GM06990 (cell line): ENCODE measurements around the gene SIAH3.

Source experiments
- DNase-seq: peaks from one replicate; pipeline ENCODE4 v3.0.0-alpha.2; 2011; ENCODE audit not compliant: insufficient read length; ENCODE audit errors: extremely low read depth
- H3K27me3 ChIP-seq: replicated peaks from 2 replicates; pipeline ENCODE4 v1.6.0; 2011; ENCODE audit warnings: low read length; ENCODE audit not compliant: control insufficient read depth, insufficient read depth
- H3K36me3 ChIP-seq: 2 replicates; pipeline ENCODE4 v1.5.1; 2011; ENCODE audit warnings: low read length; ENCODE audit not compliant: control insufficient read depth, insufficient read depth
- H3K4me3 ChIP-seq: replicated peaks from 2 replicates; pipeline ENCODE4 v1.5.1; 2011; ENCODE audit warnings: low read depth, mild to moderate bottlenecking, control low read depth, low read length
- CTCF ChIP-seq: IDR thresholded peaks from 2 replicates; pipeline ENCODE4 v1.5.1; 2011; ENCODE audit warnings: low read length, control low read depth, mild to moderate bottlenecking, inconsistent platforms; ENCODE audit not compliant: insufficient read depth, poor library complexity, severe bottlenecking

The SIAH3 gene

DNA sequence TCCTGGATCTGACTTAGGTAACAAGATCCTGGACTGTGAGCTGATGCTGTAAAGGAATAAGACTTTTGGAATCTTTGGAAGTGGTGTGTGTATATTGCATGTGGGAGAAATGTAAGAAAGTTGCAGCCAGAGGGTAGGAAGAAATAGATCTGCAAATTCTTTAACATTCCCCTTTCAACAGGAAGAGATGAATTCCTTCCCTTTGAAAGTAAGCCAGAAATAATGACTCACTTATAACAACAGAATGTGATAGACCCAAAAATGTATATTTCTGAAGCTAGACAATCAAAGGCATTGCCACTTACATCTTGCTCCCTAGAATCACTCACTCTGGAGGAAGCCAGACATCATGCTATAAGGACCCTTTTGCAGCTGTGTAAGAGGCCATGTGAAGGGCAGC is 9.8 kb upstream of the SIAH3 start:
- DNase-seq: no peak
- Histone ChIP-seq H3K4me3 (no peak overlapping the region), H3K27me3 (no peaks in the 10 kb centered on the region; the same call in none of the 2 replicates), H3K36me3 (no peaks in the 10 kb centered on the region)
- no peak for TF ChIP-seq CTCF

- TF ChIP-seq CTCF: no peak
- H3K27me3 ChIP-seq: no peaks in the 10 kb centered on the region; the same call in none of the 2 replicates
- no peak for DNase-seq
- no peaks in the 10 kb centered on the region for H3K36me3 ChIP-seq
- no peak overlapping the region for H3K4me3 ChIP-seq
Measured at GRCh38 chr13:45860240-45860639, 8.7 kb upstream of the SIAH3 start.

GRCh38 chr13:45859705-45860104 is 8.2 kb upstream of the SIAH3 start:
- Histone ChIP-seq H3K4me3 (no peak overlapping the region), H3K36me3 (no peaks in the 10 kb centered on the region), H3K27me3 (no peaks in the 10 kb centered on the region; the same call in none of the 2 replicates)
- TF ChIP-seq CTCF: no peak
- no peak for DNase-seq

DNA sequence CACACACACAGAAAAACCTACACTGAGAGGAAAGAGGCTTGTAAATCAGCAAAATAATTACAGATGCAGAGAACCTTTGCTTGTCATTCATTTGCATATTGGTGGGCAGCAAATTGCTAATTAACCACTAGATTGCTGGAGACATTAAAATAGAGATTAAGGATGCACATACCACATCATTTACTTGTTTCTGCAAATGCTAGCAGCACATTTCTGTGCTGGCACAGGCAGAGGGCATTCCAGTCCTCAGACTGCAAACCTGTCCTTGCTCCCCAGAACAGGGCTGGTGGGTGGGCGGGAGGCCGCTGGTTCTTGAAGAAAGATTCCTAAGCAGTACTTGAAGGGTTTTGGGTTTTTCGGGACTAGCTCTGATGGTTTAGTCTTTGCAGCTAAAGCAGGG is 941 bp upstream of the SIAH3 start:
- Histone ChIP-seq H3K4me3 (no peak overlapping the region), H3K36me3 (no peaks in the 10 kb centered on the region), H3K27me3 (peaks cover 4% of the 10 kb centered on the region; the same call in 1 of the 2 replicates)
- DNase-seq: no peak
- TF ChIP-seq CTCF: no peak

- peaks cover 4% of the 10 kb centered on the region; the same call in 1 of the 2 replicates for H3K27me3 ChIP-seq
- no peaks in the 10 kb centered on the region for H3K36me3 ChIP-seq
- TF ChIP-seq CTCF: no peak
- no peak for DNase-seq
- no peak overlapping the region for H3K4me3 ChIP-seq
Measured at GRCh38 chr13:45851956-45852355, 403 bp upstream of the SIAH3 start.

- H3K27me3 ChIP-seq: peaks cover 4% of the 10 kb centered on the region; the same call in 1 of the 2 replicates
- TF ChIP-seq CTCF: no peak
- H3K36me3 ChIP-seq: no peaks in the 10 kb centered on the region
- no peak overlapping the region for H3K4me3 ChIP-seq
- no peak for DNase-seq
Measured at GRCh38 chr13:45850027-45850613, 1.4 kb downstream of the SIAH3 start.
